HepG2 (cell line): Measurements from ENCODE around the gene LTB4R2. TPM values are rescaled to one million over a fixed set of nuclear protein-coding genes. Genes with fewer than 3 reads are reported as not detected.

Experiments
- ATF4 ChIP-seq, 2 experiments: fragments of 450-650 bp in 1 of 2; sonication (generic) in 1 of 2; formaldehyde crosslinking; IDR thresholded peaks; 2 replicates each; pipeline versions ENCODE4 v1.5.0 to v1.8.0; 2020 to 2022; ENCODE audit warnings: mild to moderate bottlenecking in 1 of 2, missing genetic modification reagents in 1 of 2
- ATF6 ChIP-seq: sonication (generic); formaldehyde crosslinking; conservative IDR thresholded peaks from 2 replicates; pipeline ENCODE4 v1.4.0; 2020; ENCODE audit warnings: missing genetic modification reagents
- EED ChIP-seq: sonication (generic); formaldehyde crosslinking; IDR thresholded peaks from 2 replicates; pipeline ENCODE4 v1.5.0; 2020; ENCODE audit warnings: mild to moderate bottlenecking, missing genetic modification reagents
- FOSL2 ChIP-seq: sonication (generic); formaldehyde crosslinking; IDR thresholded peaks from 2 replicates; pipeline ENCODE4 v1.4.0; 2020; ENCODE audit warnings: missing genetic modification reagents
- KLF11 ChIP-seq: IDR thresholded peaks from 2 replicates; pipeline ENCODE4 v1.6.1; 2016; ENCODE audit warnings: missing compliant biosample characterization
- MEIS2 ChIP-seq: sonication (generic); formaldehyde crosslinking; IDR thresholded peaks from 2 replicates; pipeline ENCODE4 v1.9.0; 2021; ENCODE audit warnings: mild to moderate bottlenecking, missing genetic modification reagents
- MLX ChIP-seq: IDR thresholded peaks from 2 replicates; pipeline ENCODE4 v1.6.1; 2016
- NFE2L1 ChIP-seq: sonication (generic); formaldehyde crosslinking; IDR thresholded peaks from 2 replicates; pipeline ENCODE4 v1.4.0; 2020; ENCODE audit warnings: missing genetic modification reagents, mild to moderate bottlenecking, borderline replicate concordance
- NFKBIZ ChIP-seq: IDR thresholded peaks from 2 replicates; pipeline ENCODE4 v1.6.1; 2018; ENCODE audit warnings: missing genetic modification reagents, missing compliant biosample characterization
- NR0B2 ChIP-seq: sonication (generic); formaldehyde crosslinking; IDR thresholded peaks from 2 replicates; pipeline ENCODE4 v1.4.0; 2020; ENCODE audit warnings: mild to moderate bottlenecking, missing genetic modification reagents
- REXO4 ChIP-seq: sonication (generic); formaldehyde crosslinking; IDR thresholded peaks from 2 replicates; pipeline ENCODE4 v1.8.0; 2022; ENCODE audit warnings: missing genetic modification reagents, mild to moderate bottlenecking, borderline replicate concordance
- RFX5 ChIP-seq: IDR thresholded peaks from 2 replicates; pipeline ENCODE4 v1.6.1; 2011; ENCODE audit warnings: low read depth, low read length, improper control_type of control experiment
- SRY ChIP-seq: sonication (generic); formaldehyde crosslinking; IDR thresholded peaks from 2 replicates; pipeline ENCODE4 v1.8.0; 2022; ENCODE audit warnings: mild to moderate bottlenecking, missing genetic modification reagents
- TBP ChIP-seq: sonication (generic); formaldehyde crosslinking; IDR thresholded peaks from 2 replicates; pipeline ENCODE4 v1.5.0; 2020; ENCODE audit warnings: missing genetic modification reagents
- THAP11 ChIP-seq: IDR thresholded peaks from 2 replicates; pipeline ENCODE4 v1.6.1; 2016; ENCODE audit warnings: missing biosample characterization, missing genetic modification reagents
- TSC22D2 ChIP-seq: sonication (generic); formaldehyde crosslinking; IDR thresholded peaks from 2 replicates; pipeline ENCODE4 v1.5.1; 2020; ENCODE audit warnings: missing genetic modification reagents, mild to moderate bottlenecking, borderline replicate concordance
- YEATS2 ChIP-seq: sonication (generic); formaldehyde crosslinking; IDR thresholded peaks from 2 replicates; pipeline ENCODE4 v1.4.0; 2020; ENCODE audit warnings: missing genetic modification reagents, borderline replicate concordance
- YY1 ChIP-seq: IDR thresholded peaks from 2 replicates; pipeline ENCODE4 v1.6.1; 2011; ENCODE audit warnings: low read length, low read depth, moderate library complexity, mild to moderate bottlenecking; ENCODE audit not compliant: insufficient read depth, insufficient replicate concordance
- ZBTB8A ChIP-seq: sonication (generic); formaldehyde crosslinking; IDR thresholded peaks from 2 replicates; pipeline ENCODE4 v1.4.0; 2020; ENCODE audit warnings: mild to moderate bottlenecking, low read depth, missing genetic modification reagents, borderline replicate concordance
- ZKSCAN5 ChIP-seq: sonication (generic); formaldehyde crosslinking; IDR thresholded peaks from 2 replicates; pipeline ENCODE4 v1.5.1; 2020; ENCODE audit warnings: mild to moderate bottlenecking, missing genetic modification reagents
- ZMYM2 ChIP-seq: sonication (generic); formaldehyde crosslinking; IDR thresholded peaks from 2 replicates; pipeline ENCODE4 v1.8.0; 2022; ENCODE audit warnings: mild to moderate bottlenecking, missing genetic modification reagents
- ZNF501 ChIP-seq: sonication (generic); formaldehyde crosslinking; IDR thresholded peaks from 2 replicates; pipeline ENCODE4 v1.5.1; 2020; ENCODE audit warnings: mild to moderate bottlenecking, moderate library complexity, missing genetic modification reagents
- ZNF577 ChIP-seq: sonication (generic); formaldehyde crosslinking; IDR thresholded peaks from 2 replicates; pipeline ENCODE4 v1.4.0; 2020; ENCODE audit warnings: mild to moderate bottlenecking, low read depth, missing genetic modification reagents, borderline replicate concordance
- ZSCAN21 ChIP-seq: sonication (generic); formaldehyde crosslinking; IDR thresholded peaks from 2 replicates; pipeline ENCODE4 v1.8.0; 2022; ENCODE audit warnings: mild to moderate bottlenecking, missing genetic modification reagents, moderate library complexity, borderline replicate concordance
- ZSCAN5A ChIP-seq: sonication (generic); formaldehyde crosslinking; IDR thresholded peaks from 2 replicates; pipeline ENCODE4 v1.8.0; 2022; ENCODE audit warnings: mild to moderate bottlenecking, missing genetic modification reagents, borderline replicate concordance
- polyA plus RNA-seq, 8 experiments: library from polyadenylated mRNA; depleted of rRNA in 3 of 8; stranded (reverse) in 7 of 8; unstranded in 1 of 8; fragments of >200 nt; fragmentation: Illumina TruSeq in 4 of 8; extraction: Trizol in 4 of 8; gene quantifications; 2 replicates each; pipeline versions ENCODE4 v1.2.1 to v1.2.3, GENCODE V29; 2011 to 2016; ENCODE audit warnings: low read depth in 4 of 8, missing spikeins in 1 of 8, mixed read lengths in 1 of 8; ENCODE audit not compliant: insufficient read depth in 1 of 8
- total RNA-seq, 5 experiments: library from RNA; depleted of rRNA; stranded (reverse); fragments of >200 nt; fragmentation: Illumina TruSeq; extraction: Trizol; gene quantifications; 2 replicates each; pipeline ENCODE4 v1.2.3, GENCODE V29; 2016; ENCODE audit warnings: low read depth in 1 of 5

LTB4R2 gene
- total and polyA plus RNA-seq, 2 of the 13 experiments (the other 11 are each of a cell fraction or from before 2014, with no cell fraction given): 3.9 to 6.9 TPM

GRCh38 chr14:24332268-24332993 lies 22.5 kb downstream of the LTB4R2 start (continued):
- TF ChIP-seq ATF4 (CRISPR knock-in tag; IDR thresholded peaks at IDR 0.05) (peak in 1 of 2 experiments; percentile 93; a peak in 2 of 4 replicates), ZMYM2 (CRISPR knock-in tag) (peak; percentile 91), ZNF577 (CRISPR knock-in tag) (no peak; the same call in 1 of the 2 replicates), TBP (CRISPR knock-in tag) (no peak), TSC22D2 (CRISPR knock-in tag) (peak; percentile 84), ATF6 (CRISPR knock-in tag) (no peak), ZBTB8A (CRISPR knock-in tag) (peak; percentile 98), ZSCAN21 (CRISPR knock-in tag) (peak; percentile 73; the same call in 1 of the 2 replicates), ZSCAN5A (CRISPR knock-in tag) (no peak), ZKSCAN5 (no peak), SRY (CRISPR knock-in tag) (peak; percentile 95), KLF11 (CRISPR knock-in tag) (peak; percentile 64; the same call in 1 of the 2 replicates), MEIS2 (peak; percentile 12; the same call in 1 of the 2 replicates), FOSL2 (CRISPR knock-in tag) (peak; percentile 57; the same call in 1 of the 2 replicates), REXO4 (CRISPR knock-in tag) (no peak), RFX5 (no peak), YY1 (peak; percentile 20), YEATS2 (peak; percentile 87; the same call in 1 of the 2 replicates), MLX (CRISPR knock-in tag) (no peak), NR0B2 (CRISPR knock-in tag) (peak; percentile 96), NFKBIZ (no peak; the same call in 1 of the 2 replicates), NFE2L1 (CRISPR knock-in tag) (peak; percentile 85; the same call in 1 of the 2 replicates), EED (CRISPR knock-in tag) (peak; percentile 100), ZNF501 (peak; percentile 98), THAP11 (CRISPR knock-in tag) (no peak; the same call in none of the 2 replicates)
